SK-N-SH (cell line): ENCODE data around the gene UBE2Q1. TPM values are rescaled to one million over a fixed set of nuclear protein-coding genes. Genes with fewer than 3 reads are reported as not detected.

ENCODE experiments used
- CTCF ChIA-PET: fragments of 300-600, 350-600 bp; formaldehyde crosslinking; extraction: SDS; loops from one replicate; lab custom pipeline; 2021; lab: Yijun Ruan, JAX
- POLR2A ChIA-PET: fragments of 350-600 bp; sonication (Branson Sonifier 250); formaldehyde crosslinking; extraction: SDS; loops from one replicate; lab custom pipeline; 2020; ENCODE audit warnings: antibody characterized with exemption, inconsistent platforms; lab: Yijun Ruan, JAX
- DNase-seq: peaks from one replicate; pipeline ENCODE4 v3.0.0; 2012
- H2AFZ ChIP-seq: fragments of 200-600 bp; sonication (generic); 2 replicates; pipeline ENCODE4 v1.8.1; 2016; ENCODE audit warnings: antibody characterized with exemption, mild to moderate bottlenecking, low read depth
- H3F3A ChIP-seq: fragments of 200-600 bp; sonication (generic); replicated peaks from 2 replicates; pipeline ENCODE3; 2016; ENCODE audit warnings: antibody characterized with exemption, mild to moderate bottlenecking; ENCODE audit not compliant: insufficient read depth
- H3K27ac ChIP-seq, 2 experiments: fragments of 200-500 bp in 1 of 2; fragments of 200-600 bp in 1 of 2; sonication (Bioruptor generic) in 1 of 2; sonication (generic), shearing (Covaris generic) in 1 of 2; 2 replicates each; pipeline versions ENCODE4 v1.5.1 to v1.6.1; 2014 to 2016; ENCODE audit warnings: low read depth in 2 of 2, inconsistent platforms in 1 of 2, low read length in 1 of 2, mild to moderate bottlenecking in 1 of 2, mixed read lengths in 1 of 2
- H3K27me3 ChIP-seq: fragments of 200-600 bp; sonication (generic), shearing (Covaris generic); 2 replicates; pipeline ENCODE4 v1.6.1; 2016; ENCODE audit warnings: mixed run types; ENCODE audit not compliant: insufficient read depth
- H3K36me3 ChIP-seq, 2 experiments: fragments of 200-500 bp in 1 of 2; fragments of 200-600 bp in 1 of 2; sonication (Bioruptor generic) in 1 of 2; sonication (generic) in 1 of 2; replicated peaks in 1 of 2; 2 replicates each; pipeline versions ENCODE3 to v1.5.1; 2014 to 2016; ENCODE audit warnings: low read length in 1 of 2, mild to moderate bottlenecking in 1 of 2; ENCODE audit not compliant: insufficient read depth in 2 of 2, control insufficient read depth in 1 of 2
- H3K4me1 ChIP-seq, 2 experiments: fragments of 200-500 bp in 1 of 2; fragments of 200-600 bp in 1 of 2; sonication (Bioruptor generic) in 1 of 2; sonication (generic), shearing (Covaris generic) in 1 of 2; 2 replicates each; pipeline versions ENCODE4 v1.5.1 to v1.6.1; 2014 to 2016; ENCODE audit warnings: low read depth in 1 of 2, low read length in 1 of 2, mixed run types in 1 of 2; ENCODE audit not compliant: insufficient read depth in 2 of 2, control insufficient read depth in 1 of 2
- H3K4me2 ChIP-seq: fragments of 200-600 bp; sonication (generic), shearing (Covaris generic); 2 replicates; pipeline ENCODE4 v1.6.1; 2017; ENCODE audit warnings: mixed run types
- H3K4me3 ChIP-seq, 2 experiments: fragments of 200-500 bp in 1 of 2; fragments of 200-600 bp in 1 of 2; sonication (Bioruptor generic) in 1 of 2; sonication (generic), shearing (Covaris generic) in 1 of 2; 2 replicates each; pipeline versions ENCODE4 v1.5.1 to v1.8.1; 2014 to 2016; ENCODE audit warnings: low read depth in 2 of 2, inconsistent platforms in 1 of 2, low read length in 1 of 2, mild to moderate bottlenecking in 1 of 2, mixed read lengths in 1 of 2, moderate library complexity in 1 of 2
- H3K79me2 ChIP-seq: fragments of 200-600 bp; sonication (generic); 2 replicates; pipeline ENCODE4 v1.8.1; 2017; ENCODE audit warnings: mild to moderate bottlenecking; ENCODE audit not compliant: insufficient read depth
- H3K9ac ChIP-seq: fragments of 200-600 bp; sonication (generic); 2 replicates; pipeline ENCODE4 v1.6.1; 2017; ENCODE audit warnings: mixed run types
- H3K9me2 ChIP-seq: fragments of 200-600 bp; sonication (generic); 2 replicates; pipeline ENCODE4 v1.6.1; 2017; ENCODE audit warnings: mixed run types
- H3K9me3 ChIP-seq: fragments of 200-600 bp; sonication (generic); 2 replicates; pipeline ENCODE4 v1.6.1; 2017; ENCODE audit warnings: mixed run types, mild to moderate bottlenecking, moderate library complexity
- H4K20me1 ChIP-seq: fragments of 200-600 bp; sonication (generic); 2 replicates; pipeline ENCODE4 v1.6.1; 2017; ENCODE audit warnings: mild to moderate bottlenecking, mixed run types; ENCODE audit not compliant: insufficient read depth
- CHD2 ChIP-seq: fragments of 150-350 bp; IDR thresholded peaks from 2 replicates; pipeline ENCODE4 v1.6.1; 2018; ENCODE audit warnings: low read length; ENCODE audit not compliant: partially characterized antibody
- ELF1 ChIP-seq: IDR thresholded peaks from 2 replicates; pipeline ENCODE4 v1.4.0; 2012
- EP300 ChIP-seq, 2 experiments: IDR thresholded peaks; 2 replicates each; pipeline versions ENCODE4 v1.4.0 to v1.6.1; 2012; ENCODE audit warnings: borderline replicate concordance in 1 of 2, low read depth in 1 of 2, low read length in 1 of 2
- GABPA ChIP-seq: IDR thresholded peaks from 2 replicates; pipeline ENCODE4 v1.4.0; 2012; ENCODE audit warnings: low read depth, mild to moderate bottlenecking
- GATA2 ChIP-seq: sonication (generic); formaldehyde crosslinking; IDR thresholded peaks from 2 replicates; pipeline ENCODE4 v1.5.0; 2020; ENCODE audit warnings: mild to moderate bottlenecking, missing genetic modification reagents
- JUND ChIP-seq: IDR thresholded peaks from 2 replicates; pipeline ENCODE4 v1.4.0; 2012
- MAX ChIP-seq: IDR thresholded peaks from 2 replicates; pipeline ENCODE4 v1.4.0; 2012; ENCODE audit warnings: low read depth
- MEF2A ChIP-seq: IDR thresholded peaks from 2 replicates; pipeline ENCODE4 v1.4.0; 2012; ENCODE audit warnings: low read depth, borderline replicate concordance
- MXI1 ChIP-seq: IDR thresholded peaks from 2 replicates; pipeline ENCODE4 v1.6.1; 2012; ENCODE audit warnings: mild to moderate bottlenecking, low read depth, low read length, improper control_type of control experiment
- NRF1 ChIP-seq: IDR thresholded peaks from 2 replicates; pipeline ENCODE4 v1.6.1; 2012; ENCODE audit warnings: low read depth, mild to moderate bottlenecking, low read length
- RCOR1 ChIP-seq: fragments of 150-350 bp; IDR thresholded peaks from 2 replicates; pipeline ENCODE4 v1.6.1; 2017; ENCODE audit warnings: antibody characterized with exemption, low read length
- REST ChIP-seq: IDR thresholded peaks from 2 replicates; pipeline ENCODE4 v1.6.1; 2012; ENCODE audit warnings: mild to moderate bottlenecking, low read depth, low read length, moderate library complexity
- RFX5 ChIP-seq: IDR thresholded peaks from 2 replicates; pipeline ENCODE4 v1.6.1; 2012; ENCODE audit warnings: mild to moderate bottlenecking, improper control_type of control experiment, low read length
- SIN3A ChIP-seq: IDR thresholded peaks from 2 replicates; pipeline ENCODE4 v1.6.1; 2012; ENCODE audit warnings: low read depth, mild to moderate bottlenecking, low read length, moderate library complexity, borderline replicate concordance
- SMC3 ChIP-seq: IDR thresholded peaks from 2 replicates; pipeline ENCODE4 v1.6.1; 2012; ENCODE audit warnings: low read depth, low read length, improper control_type of control experiment
- TAF1 ChIP-seq: IDR thresholded peaks from 2 replicates; pipeline ENCODE4 v1.6.1; 2012; ENCODE audit warnings: low read depth, mild to moderate bottlenecking, low read length, moderate library complexity, borderline replicate concordance
- TCF12 ChIP-seq: IDR thresholded peaks from 2 replicates; pipeline ENCODE4 v1.4.0; 2012
- TEAD4 ChIP-seq: IDR thresholded peaks from 2 replicates; pipeline ENCODE4 v1.4.0; 2012; ENCODE audit warnings: mild to moderate bottlenecking, borderline replicate concordance; ENCODE audit not compliant: insufficient read depth
- ZBTB33 ChIP-seq: IDR thresholded peaks from 2 replicates; pipeline ENCODE4 v1.4.0; 2012; ENCODE audit warnings: low read depth, borderline replicate concordance
- WGBS: methylation state at CpG from one replicate; pipeline ENCODE4 v1.1.6; 2017; ENCODE audit warnings: low lambda C conversion rate; 5-methylcytosine and 5-hydroxymethylcytosine counted together
- polyA plus RNA-seq, 3 experiments: library from polyadenylated mRNA; depleted of rRNA; stranded (reverse); fragments of >200 nt; gene quantifications; 2 replicates each; pipeline ENCODE4 v1.2.3, GENCODE V29; 2012
- TF ChIP-seq, protein P1 (sequence below): IDR thresholded peaks from 2 replicates; pipeline ENCODE4 v1.4.0; 2012; ENCODE audit warnings: low read depth, borderline replicate concordance
- TF ChIP-seq, protein P2 (sequence below): fragments of 150-350 bp; IDR thresholded peaks from 2 replicates; pipeline ENCODE4 v1.6.1; 2017; ENCODE audit warnings: antibody characterized with exemption, low read length, low read depth, borderline replicate concordance

Gene UBE2Q1
- polyA plus RNA-seq, 1 of the 3 experiments (the other 2 are of a cell fraction), result 12.5 TPM

DNA sequence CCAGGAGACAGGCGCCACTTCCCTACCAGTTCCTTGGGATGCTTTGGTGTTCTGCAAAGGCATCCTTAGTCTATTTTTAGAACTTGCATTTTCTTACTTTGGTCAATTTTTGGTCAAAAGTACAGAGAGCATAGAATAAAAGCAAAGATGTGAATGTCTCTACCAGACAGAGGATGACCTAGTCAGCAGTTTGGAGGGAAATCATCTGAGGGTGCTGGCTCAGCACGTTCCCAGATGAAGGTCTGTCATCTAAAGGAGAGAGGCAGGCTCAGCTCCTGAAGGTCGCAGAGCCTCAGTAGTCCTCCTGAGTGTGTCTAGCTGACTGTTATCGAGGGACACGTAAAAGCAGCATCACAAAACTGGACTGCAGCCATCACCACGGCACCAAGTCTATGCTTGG lies 24.4 kb upstream of the UBE2Q1 start:
- H3K4me3 ChIP-seq, result no peak overlapping the region
- H2AFZ ChIP-seq, result no peak overlapping the region
- H3K36me3 ChIP-seq, result peaks cover 73 to 97% of the 10 kb centered on the region in 2 experiments
- TF ChIP-seq MAX (no peak), SIN3A (no peak), ELF1 (no peak), TAF1 (no peak), REST (no peak), RCOR1 (no peak), TEAD4 (no peak), JUND (no peak), SMC3 (no peak), GATA2 (no peak), MEF2A (no peak), GABPA (no peak), MXI1 (no peak)
- TF ChIP-seq, protein P1, sequence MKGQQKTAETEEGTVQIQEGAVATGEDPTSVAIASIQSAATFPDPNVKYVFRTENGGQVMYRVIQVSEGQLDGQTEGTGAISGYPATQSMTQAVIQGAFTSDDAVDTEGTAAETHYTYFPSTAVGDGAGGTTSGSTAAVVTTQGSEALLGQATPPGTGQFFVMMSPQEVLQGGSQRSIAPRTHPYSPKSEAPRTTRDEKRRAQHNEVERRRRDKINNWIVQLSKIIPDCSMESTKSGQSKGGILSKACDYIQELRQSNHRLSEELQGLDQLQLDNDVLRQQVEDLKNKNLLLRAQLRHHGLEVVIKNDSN, result no peak
- no peak for DNase-seq
- 94% methylated on average over 6 of the region's 6 CpGs for WGBS
- H3K27ac ChIP-seq, result no peak overlapping the region; a peak in 1 of 4 replicates
- H4K20me1 ChIP-seq, result peaks cover 14% of the 10 kb centered on the region
- POLR2A ChIA-PET, result no interaction called here
- no peak overlapping the region for H3K4me2 ChIP-seq
- H3K9me3 ChIP-seq, result no peaks in the 10 kb centered on the region
- no peaks in the 10 kb centered on the region for H3K9me2 ChIP-seq
- no peaks in the 10 kb centered on the region for H3F3A ChIP-seq
- no peaks in the 10 kb centered on the region for H3K27me3 ChIP-seq
- no peak overlapping the region for H3K9ac ChIP-seq
- CTCF ChIA-PET, result no interaction called here
- no peaks in the 10 kb centered on the region for H3K79me2 ChIP-seq
- H3K4me1 ChIP-seq, result peaks cover 0 to 23% of the 10 kb centered on the region in 2 experiments; a peak in 2 of 4 replicates

DNA sequence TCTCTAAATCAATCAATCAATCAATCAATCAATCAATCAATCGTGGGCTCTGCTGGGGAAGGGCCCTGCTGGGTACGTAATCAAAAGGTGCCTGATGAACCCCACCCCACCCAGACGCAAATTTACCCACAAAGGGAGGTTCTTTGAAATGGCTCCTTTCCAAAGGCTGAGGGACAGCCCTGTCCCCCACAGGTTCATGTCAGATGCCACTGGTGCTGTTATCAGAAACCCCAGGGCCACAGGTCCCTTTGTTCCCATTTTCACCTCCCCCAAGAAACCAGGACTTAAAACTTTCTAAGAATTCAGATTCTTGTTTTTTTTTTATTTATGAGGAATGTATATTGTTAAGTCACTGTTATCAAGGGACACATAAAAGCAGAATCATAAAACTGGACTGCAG lies 23.3 kb upstream of the UBE2Q1 start:
- CTCF ChIA-PET, result interaction anchor here (1.2 to 1.8 kb wide), 2 partner anchors 10 to 35 kb away, joined by 3 to 4 read pairs; no protein-coding TSS in a partner anchor
- DNase-seq, result no peak
- H3K9ac ChIP-seq, result no peak overlapping the region

More for the DNA sequence above, 23.3 kb upstream of the UBE2Q1 start:
- POLR2A ChIA-PET, result no interaction called here
- H2AFZ ChIP-seq, result no peak overlapping the region
- TF ChIP-seq NRF1, result no peak
- TF ChIP-seq, protein P2, sequence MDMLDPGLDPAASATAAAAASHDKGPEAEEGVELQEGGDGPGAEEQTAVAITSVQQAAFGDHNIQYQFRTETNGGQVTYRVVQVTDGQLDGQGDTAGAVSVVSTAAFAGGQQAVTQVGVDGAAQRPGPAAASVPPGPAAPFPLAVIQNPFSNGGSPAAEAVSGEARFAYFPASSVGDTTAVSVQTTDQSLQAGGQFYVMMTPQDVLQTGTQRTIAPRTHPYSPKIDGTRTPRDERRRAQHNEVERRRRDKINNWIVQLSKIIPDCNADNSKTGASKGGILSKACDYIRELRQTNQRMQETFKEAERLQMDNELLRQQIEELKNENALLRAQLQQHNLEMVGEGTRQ, result no peak
- no peak for TF ChIP-seq CHD2
- no peak for TF ChIP-seq MAX
- TF ChIP-seq TCF12, result no peak
- no peak for TF ChIP-seq MXI1
- TF ChIP-seq RFX5, result no peak
- TF ChIP-seq EP300 (IDR thresholded peaks at IDR 0.05; ENCODE audit: borderline replicate concordance in 1 of 2, low read depth in 1 of 2, low read length in 1 of 2), result no peak
- no peak for TF ChIP-seq ZBTB33
- no peaks in the 10 kb centered on the region for H3F3A ChIP-seq
- peaks cover 62 to 96% of the 10 kb centered on the region in 2 experiments for H3K36me3 ChIP-seq
- H3K9me2 ChIP-seq, result no peaks in the 10 kb centered on the region
- no peak overlapping the region for H3K27ac ChIP-seq
- H3K79me2 ChIP-seq, result no peaks in the 10 kb centered on the region
- H3K4me2 ChIP-seq, result no peak overlapping the region
- peaks cover 0 to 29% of the 10 kb centered on the region in 2 experiments; a peak in 2 of 4 replicates for H3K4me1 ChIP-seq
- H3K9me3 ChIP-seq, result no peaks in the 10 kb centered on the region
- 57% methylated on average over 3 of the region's 3 CpGs for WGBS
- no peaks in the 10 kb centered on the region for H3K27me3 ChIP-seq
- no peak overlapping the region for H3K4me3 ChIP-seq
- peaks cover 14% of the 10 kb centered on the region; the same call in 1 of the 2 replicates for H4K20me1 ChIP-seq
